Left lung (tissue), 14 donors: ENCODE measurements around the gene LYRM2. TPM values are rescaled to one million over a fixed set of nuclear protein-coding genes. Genes with fewer than 3 reads are reported as not detected.

Source experiments
- ATAC-seq: fragments of 200-7000 bp; cut with Tn5 transposase; one replicate; pipeline ENCODE4 v1.9.1; 2020; ENCODE audit warnings: moderate library complexity
- DNase-seq, 4 donors: peaks; one replicate each; pipeline ENCODE4 v3.0.0-alpha.2; 2013 to 2020
- H3K27ac ChIP-seq, 2 donors: fragments of 200-600 bp; sonication (generic) in 1 of 2; one replicate each; pipeline versions ENCODE4 v1.5.0 to v1.8.0; 2020 to 2021
- H3K27me3 ChIP-seq, 2 donors: fragments of 200-600 bp; sonication (generic) in 1 of 2; one replicate each; pipeline versions ENCODE4 v1.5.0 to v1.8.0; 2020 to 2021
- H3K36me3 ChIP-seq, 2 donors: fragments of 200-600 bp; sonication (generic) in 1 of 2; one replicate each; pipeline versions ENCODE4 v1.5.0 to v1.8.0; 2020 to 2021
- H3K4me1 ChIP-seq, 2 donors: fragments of 200-600 bp; one replicate each; pipeline ENCODE4 v1.8.0; 2021
- H3K4me3 ChIP-seq, 2 donors: fragments of 200-600 bp; sonication (generic) in 1 of 2; one replicate each; pipeline versions ENCODE4 v1.5.0 to v1.8.0; 2020 to 2021; ENCODE audit warnings: mild to moderate bottlenecking in 1 of 2
- H3K9me3 ChIP-seq, 2 donors: fragments of 200-600 bp; sonication (generic) in 1 of 2; one replicate each; pipeline versions ENCODE4 v1.5.0 to v1.8.0; 2020 to 2021
- intact Hi-C, 2 donors: fragments of 100-400 bp; cut with DNase I; formaldehyde crosslinking; loops; one replicate each; pipeline versions ENCODE4 v1.11.2 to v1.14.2; 2022
- long read RNA-seq, 12 donors: library from polyadenylated mRNA in 2 of 12; unstranded in 2 of 12; transcript quantifications; one replicate each; pipeline ENCODE4 v2.0.0 and lab custom pipeline, GENCODE V29; 2019 to 2026
- polyA plus RNA-seq, 6 donors: library from polyadenylated mRNA; unstranded; fragments of 120-200 nt; gene quantifications; one replicate each; pipeline ENCODE4 v1.2.1, GENCODE V29; 2013; ENCODE audit not compliant: insufficient read length in 6 of 6
- total RNA-seq, 2 donors: library from RNA; stranded (reverse); fragmentation: NEBNext Ultra II Directional; extraction: Animal tissue kit (Norgen Biotek cat#: 25700); gene quantifications; one replicate each; pipeline ENCODE4 v1.2.1, GENCODE V29; 2021
- TF ChIP-seq, protein P1 (sequence below), 2 donors: fragments of 200-600 bp; sonication (generic) in 1 of 2; IDR thresholded peaks; one replicate each; pipeline versions ENCODE4 v1.5.0 to v1.8.0; 2021; ENCODE audit warnings: antibody characterized with exemption in 2 of 2
- donor health status: DM: no; HTN: yes; CAD: no.
- donor health status: DM: no; HTN: no; CAD: no.

LYRM2 gene, protein sequence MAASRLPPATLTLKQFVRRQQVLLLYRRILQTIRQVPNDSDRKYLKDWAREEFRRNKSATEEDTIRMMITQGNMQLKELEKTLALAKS
- total RNA-seq (10 to 100 TPM; 34.4 to 43.3 TPM), polyA plus RNA-seq (10 to 100 TPM; 38.1 to 46.4 (median 41.8) TPM)
- long read RNA-seq, donor 1, full-length matches to known transcripts, result 37 of 37 reads
- long read RNA-seq, donor 1, partial matches to known transcripts, result 0 of 37 reads
- long read RNA-seq, donor 1, other reads (novel, unspliced or antisense), result 0 of 37 reads
- long read RNA-seq, donor 2, full-length matches to known transcripts, result 37 of 45 reads
- long read RNA-seq, donor 2, partial matches to known transcripts, result 8 of 45 reads
- long read RNA-seq, donor 2, other reads (novel, unspliced or antisense), result 0 of 45 reads
- long read RNA-seq, donor 3, full-length matches to known transcripts, result 39 of 39 reads
- long read RNA-seq, donor 3, partial matches to known transcripts, result 0 of 39 reads
- long read RNA-seq, donor 3, other reads (novel, unspliced or antisense), result 0 of 39 reads
- long read RNA-seq, donor 4, full-length matches to known transcripts, result 35 of 36 reads
- long read RNA-seq, donor 4, partial matches to known transcripts, result 0 of 36 reads
- long read RNA-seq, donor 4, other reads (novel, unspliced or antisense), result 1 of 36 reads
- long read RNA-seq, donor 5, full-length matches to known transcripts, result 33 of 33 reads
- long read RNA-seq, donor 5, partial matches to known transcripts, result 0 of 33 reads
- long read RNA-seq, donor 5, other reads (novel, unspliced or antisense), result 0 of 33 reads
- long read RNA-seq, donor 6, full-length matches to known transcripts, result 24 of 24 reads
- long read RNA-seq, donor 6, partial matches to known transcripts, result 0 of 24 reads
- long read RNA-seq, donor 6, other reads (novel, unspliced or antisense), result 0 of 24 reads
- long read RNA-seq, donor 7, full-length matches to known transcripts, result 10 of 10 reads
- long read RNA-seq, donor 7, partial matches to known transcripts, result 0 of 10 reads
- long read RNA-seq, donor 7, other reads (novel, unspliced or antisense), result 0 of 10 reads
- long read RNA-seq, donor 8, full-length matches to known transcripts, result 27 of 27 reads
- long read RNA-seq, donor 8, partial matches to known transcripts, result 0 of 27 reads
- long read RNA-seq, donor 8, other reads (novel, unspliced or antisense), result 0 of 27 reads
- long read RNA-seq, donor 9, partial matches to known transcripts, result 0 of 1 reads
- long read RNA-seq, donor 9, other reads (novel, unspliced or antisense), result 0 of 1 reads
- long read RNA-seq, donor 10, full-length matches to known transcripts, result 47 of 53 reads
- long read RNA-seq, donor 10, partial matches to known transcripts, result 2 of 53 reads
- long read RNA-seq, donor 10, other reads (novel, unspliced or antisense), result 4 of 53 reads
- long read RNA-seq, donor 11, full-length matches to known transcripts, result 33 of 33 reads
- long read RNA-seq, donor 11, partial matches to known transcripts, result 0 of 33 reads
- long read RNA-seq, donor 11, other reads (novel, unspliced or antisense), result 0 of 33 reads
- long read RNA-seq, donor 12, full-length matches to known transcripts, result 21 of 33 reads
- long read RNA-seq, donor 12, partial matches to known transcripts, result 12 of 33 reads
- long read RNA-seq, donor 12, other reads (novel, unspliced or antisense), result 0 of 33 reads

GRCh38 chr6:89638320-89639195, at the start of gene LYRM2:
Gene LYRM2 (minus strand): TSS chr6:89638747. CDS start chr6:89638716, 31 bp downstream.
- Histone ChIP-seq H3K4me3 (peak within 1 kb of the TSS; percentile 55 to 61), H3K9me3 (no peaks in the 10 kb centered on the region), H3K27ac (peak within 1 kb of the TSS; percentile 85 to 88), H3K36me3 (peaks cover 0 to 38% of the 10 kb centered on the region in 2 donors), H3K4me1 (peaks cover 4 to 21% of the 10 kb centered on the region in 2 donors), H3K27me3 (no peaks in the 10 kb centered on the region)
- TF ChIP-seq, protein P1, sequence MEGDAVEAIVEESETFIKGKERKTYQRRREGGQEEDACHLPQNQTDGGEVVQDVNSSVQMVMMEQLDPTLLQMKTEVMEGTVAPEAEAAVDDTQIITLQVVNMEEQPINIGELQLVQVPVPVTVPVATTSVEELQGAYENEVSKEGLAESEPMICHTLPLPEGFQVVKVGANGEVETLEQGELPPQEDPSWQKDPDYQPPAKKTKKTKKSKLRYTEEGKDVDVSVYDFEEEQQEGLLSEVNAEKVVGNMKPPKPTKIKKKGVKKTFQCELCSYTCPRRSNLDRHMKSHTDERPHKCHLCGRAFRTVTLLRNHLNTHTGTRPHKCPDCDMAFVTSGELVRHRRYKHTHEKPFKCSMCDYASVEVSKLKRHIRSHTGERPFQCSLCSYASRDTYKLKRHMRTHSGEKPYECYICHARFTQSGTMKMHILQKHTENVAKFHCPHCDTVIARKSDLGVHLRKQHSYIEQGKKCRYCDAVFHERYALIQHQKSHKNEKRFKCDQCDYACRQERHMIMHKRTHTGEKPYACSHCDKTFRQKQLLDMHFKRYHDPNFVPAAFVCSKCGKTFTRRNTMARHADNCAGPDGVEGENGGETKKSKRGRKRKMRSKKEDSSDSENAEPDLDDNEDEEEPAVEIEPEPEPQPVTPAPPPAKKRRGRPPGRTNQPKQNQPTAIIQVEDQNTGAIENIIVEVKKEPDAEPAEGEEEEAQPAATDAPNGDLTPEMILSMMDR (IDR thresholded peaks at IDR 0.05), result no peak
- intact Hi-C loops, result no loop called here
- peak; percentile 96 to 99 (median 97) for DNase-seq
- peak; percentile 99 for ATAC-seq

DNA sequence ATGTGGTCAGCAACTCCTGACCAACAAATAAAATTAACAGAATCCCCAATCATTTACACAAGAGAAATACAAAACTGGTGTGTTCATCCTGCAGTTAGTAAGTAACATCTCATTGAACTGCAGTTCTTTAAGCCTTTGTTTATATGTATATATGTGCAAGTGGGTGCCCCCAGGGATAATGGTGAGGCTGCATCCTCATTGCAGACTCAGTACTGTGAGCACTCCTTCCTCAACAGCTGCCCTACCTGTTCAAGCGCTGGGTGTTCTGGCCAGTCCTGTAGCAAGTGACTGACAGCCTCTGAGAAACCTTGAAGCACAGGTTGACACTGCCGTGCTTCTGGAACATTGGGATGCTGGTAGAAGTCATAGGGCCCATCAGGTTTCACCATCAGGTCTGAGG, 49.8 kb upstream of the LYRM2 start:
- intact Hi-C loops, result no loop called here
- no peaks in the 10 kb centered on the region for H3K9me3 ChIP-seq
- H3K36me3 ChIP-seq, result peaks cover 0 to 99% of the 10 kb centered on the region in 2 donors
- H3K4me3 ChIP-seq, result no peak overlapping the region
- DNase-seq, result no peak
- TF ChIP-seq, protein P1 (IDR thresholded peaks at IDR 0.05), result no peak
- H3K27ac ChIP-seq, result no peak overlapping the region
- no peaks in the 10 kb centered on the region for H3K4me1 ChIP-seq
- no peaks in the 10 kb centered on the region for H3K27me3 ChIP-seq
- ATAC-seq, result no peak

DNA sequence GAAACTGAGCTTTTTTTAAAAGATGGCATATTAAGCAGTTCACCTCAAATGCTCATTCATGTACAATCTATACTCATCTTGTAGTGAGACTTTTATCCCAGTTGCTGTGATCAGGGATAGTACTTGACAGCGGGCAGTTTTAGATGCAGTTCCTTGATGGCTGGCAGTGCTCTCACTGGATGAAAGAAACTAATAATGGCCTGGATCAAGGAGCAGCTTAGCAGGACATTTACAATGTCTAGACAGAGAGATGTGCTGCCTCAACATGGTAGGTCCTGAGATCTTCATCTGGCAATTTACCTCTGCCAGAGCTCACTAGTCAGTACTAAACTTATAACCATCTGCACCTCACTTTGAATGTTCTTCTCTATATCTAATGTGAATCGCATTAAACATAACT, 46.8 kb upstream of the LYRM2 start:
- peaks cover 0 to 97% of the 10 kb centered on the region in 2 donors for H3K36me3 ChIP-seq
- no peak for ATAC-seq

More for the DNA sequence above, 46.8 kb upstream of the LYRM2 start:
- Histone ChIP-seq H3K4me1 (no peaks in the 10 kb centered on the region), H3K9me3 (no peaks in the 10 kb centered on the region), H3K4me3 (no peak overlapping the region), H3K27ac (no peak overlapping the region), H3K27me3 (no peaks in the 10 kb centered on the region)
- no peak for DNase-seq
- intact Hi-C loops, result no loop called here
- TF ChIP-seq, protein P1 (IDR thresholded peaks at IDR 0.05), result no peak
